AG08395 (cell line): ENCODE results near the gene FOXL1.
A peak's percentile ranks its signal among the peaks of the same experiment; 100 is the strongest.
"Not testable (repeated sequence)": the region's sequence is repeated elsewhere in the genome, so short reads cannot be mapped to it uniquely, and the experiment has no call there.

Source experiments
- DNase-seq: peaks from one replicate; pipeline ENCODE4 v3.0.0; 2012; ENCODE audit warnings: mixed read lengths, low spot score

The FOXL1 gene

DNA sequence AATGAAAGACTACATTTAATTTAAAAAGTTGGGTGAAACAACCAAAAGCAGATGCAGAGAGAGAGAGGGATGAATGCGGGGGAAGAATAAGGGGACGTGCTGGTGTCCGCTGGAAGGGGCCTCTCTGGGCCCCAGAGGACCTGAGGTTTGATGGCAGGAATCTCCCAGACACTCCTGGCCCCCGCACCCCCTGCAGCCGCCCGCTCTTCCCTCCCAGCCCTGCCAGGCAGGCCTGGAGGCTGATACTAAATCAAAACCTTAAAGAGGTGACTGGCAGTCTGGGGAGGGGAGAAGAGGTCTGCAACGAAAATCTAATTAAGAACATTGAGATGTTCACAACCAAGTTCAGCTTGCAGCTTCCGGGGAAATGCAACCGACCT, 2.4 kb downstream of the FOXL1 start:
- no peak for DNase-seq

- no peak for DNase-seq
These were observed 3.1 kb downstream of the FOXL1 start for GRCh38 chr16:86581458-86581857.

GRCh38 chr16:86584071-86584685, 5.8 kb downstream of the FOXL1 start:
- no peak for DNase-seq

- peak; percentile 33 for DNase-seq
These were observed 6.7 kb downstream of the FOXL1 start for GRCh38 chr16:86584726-86585721.

DNA sequence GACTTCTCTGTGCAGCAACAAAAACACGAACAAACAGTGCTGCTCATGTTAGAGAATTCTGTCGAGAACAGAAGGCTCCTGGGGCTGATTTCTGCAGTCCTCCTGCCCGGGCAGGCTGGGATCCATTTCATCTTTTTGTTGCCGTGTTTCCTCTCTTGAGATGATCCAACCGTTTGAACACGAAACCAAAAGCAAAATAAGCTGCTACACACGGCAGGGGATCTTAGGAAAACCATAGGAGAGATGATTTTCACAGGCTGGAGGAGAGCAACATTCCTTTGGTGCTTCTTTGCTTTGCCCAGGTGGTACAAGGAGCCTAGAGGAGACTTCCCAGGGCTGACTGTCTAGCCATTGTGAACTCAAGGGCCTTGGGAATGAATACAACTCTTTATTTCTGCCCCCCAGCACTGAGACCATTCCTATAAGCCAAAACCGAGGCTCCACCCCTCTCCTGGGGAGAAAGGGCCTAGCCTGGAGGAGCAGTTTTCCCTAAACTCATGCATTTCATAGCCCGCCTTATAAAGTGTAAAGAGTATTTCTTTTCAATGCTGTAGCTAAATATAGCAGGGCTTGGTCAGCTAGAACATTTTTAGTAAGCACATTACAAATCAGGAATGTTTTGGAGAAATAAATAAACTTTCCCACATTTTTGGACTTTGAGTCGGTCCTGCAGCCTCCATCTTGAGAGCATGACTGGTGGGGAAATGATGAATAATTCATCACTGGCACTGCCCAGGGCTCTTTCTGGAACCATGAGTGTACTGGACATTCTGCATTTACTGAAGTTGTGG, 7.7 kb downstream of the FOXL1 start:
- DNase-seq = peak; percentile 80

GRCh38 chr16:86587487-86587886, 9.1 kb downstream of the FOXL1 start:
- DNase-seq = no peak

GRCh38 chr16:86587955-86588354, 9.6 kb downstream of the FOXL1 start:
- DNase-seq = not testable (repeated sequence)

GRCh38 chr16:86590501-86591144, 12.3 kb downstream of the FOXL1 start:
- DNase-seq = peak; percentile 71

DNA sequence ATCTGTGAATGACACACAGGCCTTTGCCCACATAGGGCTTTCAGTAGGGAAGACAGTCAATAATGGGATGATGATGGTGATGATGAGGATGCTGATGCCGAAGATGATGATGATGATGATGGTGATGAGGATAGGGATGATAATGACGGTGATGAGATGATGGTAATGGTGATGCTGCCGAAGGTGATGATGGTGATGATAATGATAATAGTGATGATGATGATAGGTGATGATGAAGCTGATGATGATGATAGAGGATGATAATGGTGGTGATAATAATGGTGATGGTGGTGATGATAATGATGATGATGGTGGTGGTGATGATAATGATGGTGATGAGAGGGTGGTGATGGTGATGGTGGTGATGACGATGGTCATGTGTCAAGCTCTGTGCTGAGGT, 12.9 kb downstream of the FOXL1 start:
- no peak for DNase-seq

GRCh38 chr16:86593913-86594620, 15.7 kb downstream of the FOXL1 start:
- DNase-seq = no peak

DNA sequence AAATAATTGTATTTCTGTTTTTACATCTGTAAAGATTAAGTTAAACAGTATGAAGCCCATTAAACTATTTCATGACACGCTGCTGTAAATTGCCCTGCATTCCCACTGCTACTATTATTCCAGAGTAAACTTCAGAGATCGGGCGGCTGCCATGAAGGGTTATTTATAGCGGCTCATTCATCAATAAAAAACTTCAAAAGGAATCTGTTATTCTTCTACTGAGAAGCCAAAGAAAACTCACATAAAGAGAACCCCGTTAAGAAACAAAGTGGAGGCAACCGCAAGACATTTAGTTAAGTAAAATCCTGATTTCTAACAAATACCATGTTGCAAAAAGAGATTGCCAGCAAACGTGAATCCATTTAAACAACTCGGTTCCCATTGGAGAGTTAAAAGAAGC, 16.4 kb downstream of the FOXL1 start:
- DNase-seq = no peak

DNA sequence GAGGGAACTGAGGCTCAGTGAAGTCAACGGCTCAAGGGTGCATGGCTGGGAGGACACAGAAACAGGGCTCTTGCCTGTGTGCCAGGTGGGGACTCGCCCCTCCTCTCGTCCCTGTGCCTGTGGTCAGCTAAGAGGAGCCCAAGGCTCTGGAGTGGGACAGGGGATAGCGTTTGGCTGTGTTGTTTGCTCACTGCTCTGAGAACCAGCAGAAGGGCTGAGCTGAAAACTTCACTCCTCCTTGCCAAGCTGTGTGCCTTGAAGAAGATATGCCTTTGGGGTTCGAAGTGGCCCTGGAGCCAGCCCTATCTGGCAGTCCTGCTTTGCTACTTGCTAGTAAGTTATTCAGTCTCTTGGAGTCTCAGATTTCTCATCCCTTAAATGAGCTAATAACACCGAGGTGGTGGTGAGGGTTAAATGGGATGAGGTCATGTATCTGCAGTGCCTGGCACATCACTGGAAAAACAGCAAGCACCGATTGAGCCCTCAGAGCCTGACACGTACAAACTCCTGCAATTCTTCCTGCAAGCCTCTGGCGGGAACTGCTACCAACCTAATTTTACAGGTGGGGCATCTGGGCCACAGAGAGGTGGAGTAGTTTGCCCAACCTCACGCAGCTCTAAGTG, 17.7 kb downstream of the FOXL1 start:
- no peak for DNase-seq

DNA sequence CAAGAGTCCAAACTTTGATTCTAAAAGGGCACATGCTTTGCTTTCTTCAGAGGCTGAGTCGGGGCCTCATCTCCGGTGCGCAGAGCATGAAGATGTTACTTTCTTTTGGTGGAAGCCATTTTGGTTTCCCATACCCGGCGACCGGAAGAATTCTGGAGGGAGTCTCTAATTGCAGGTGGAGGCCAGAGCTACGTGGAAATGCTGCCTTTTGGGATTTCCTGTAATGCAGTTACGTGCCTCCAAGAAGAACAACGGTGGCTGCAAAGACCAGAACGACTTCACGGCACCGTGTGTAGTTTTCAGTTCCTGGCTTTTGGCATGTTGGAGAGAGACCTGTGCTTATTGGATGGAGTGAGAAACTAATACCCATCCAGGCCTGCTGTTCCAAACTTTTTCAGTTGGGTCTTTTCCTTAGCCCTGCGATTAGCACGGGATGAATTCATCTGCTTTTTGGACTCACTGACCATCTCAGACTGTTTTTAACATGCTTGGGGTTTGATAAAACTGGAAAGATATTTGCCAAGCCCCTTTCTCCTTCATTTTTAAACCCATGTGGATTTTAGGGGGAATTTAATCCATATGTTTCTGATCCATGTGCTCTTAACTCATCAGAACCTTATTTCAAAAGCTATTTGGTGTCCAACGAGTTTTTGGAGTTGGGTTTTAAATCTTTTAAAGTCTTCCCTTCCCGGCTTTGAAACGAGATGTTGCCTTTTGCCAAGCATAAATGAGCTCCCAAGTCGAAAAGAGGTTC, 19.0 kb downstream of the FOXL1 start:
- DNase-seq = no peak

GRCh38 chr16:86597880-86598606, 19.7 kb downstream of the FOXL1 start:
- no peak for DNase-seq

- DNase-seq = peak; percentile 52
These were observed 20.5 kb downstream of the FOXL1 start for GRCh38 chr16:86598607-86599565.

DNA sequence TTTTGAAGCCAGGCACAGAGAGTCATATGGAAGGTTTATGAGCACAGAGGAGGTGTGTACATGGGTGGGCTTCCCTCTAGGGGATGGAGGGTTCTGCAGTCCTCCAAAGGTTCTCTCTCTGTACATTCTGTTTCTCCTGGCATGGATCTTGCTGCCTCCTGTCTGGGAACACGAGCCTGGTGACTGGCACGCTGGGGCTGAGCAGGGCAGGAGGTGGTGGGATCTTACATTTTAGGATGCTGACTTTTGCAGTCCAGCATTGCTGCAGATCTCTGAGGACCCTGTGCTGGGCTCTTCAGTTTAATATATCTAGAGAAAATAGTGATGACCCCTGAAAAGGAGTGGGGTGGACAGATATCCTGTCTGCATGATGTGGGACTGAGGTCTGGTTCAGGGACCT, 23.0 kb downstream of the FOXL1 start:
- no peak for DNase-seq

- DNase-seq = no peak
These were observed 24.2 kb downstream of the FOXL1 start for GRCh38 chr16:86602521-86602920.
